ENCODE data around the gene VAMP8.

GRCh38 chr2:85536479-85536878 is 40.9 kb upstream of the VAMP8 start:
- TF ChIP-seq, protein P1, sequence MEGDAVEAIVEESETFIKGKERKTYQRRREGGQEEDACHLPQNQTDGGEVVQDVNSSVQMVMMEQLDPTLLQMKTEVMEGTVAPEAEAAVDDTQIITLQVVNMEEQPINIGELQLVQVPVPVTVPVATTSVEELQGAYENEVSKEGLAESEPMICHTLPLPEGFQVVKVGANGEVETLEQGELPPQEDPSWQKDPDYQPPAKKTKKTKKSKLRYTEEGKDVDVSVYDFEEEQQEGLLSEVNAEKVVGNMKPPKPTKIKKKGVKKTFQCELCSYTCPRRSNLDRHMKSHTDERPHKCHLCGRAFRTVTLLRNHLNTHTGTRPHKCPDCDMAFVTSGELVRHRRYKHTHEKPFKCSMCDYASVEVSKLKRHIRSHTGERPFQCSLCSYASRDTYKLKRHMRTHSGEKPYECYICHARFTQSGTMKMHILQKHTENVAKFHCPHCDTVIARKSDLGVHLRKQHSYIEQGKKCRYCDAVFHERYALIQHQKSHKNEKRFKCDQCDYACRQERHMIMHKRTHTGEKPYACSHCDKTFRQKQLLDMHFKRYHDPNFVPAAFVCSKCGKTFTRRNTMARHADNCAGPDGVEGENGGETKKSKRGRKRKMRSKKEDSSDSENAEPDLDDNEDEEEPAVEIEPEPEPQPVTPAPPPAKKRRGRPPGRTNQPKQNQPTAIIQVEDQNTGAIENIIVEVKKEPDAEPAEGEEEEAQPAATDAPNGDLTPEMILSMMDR (IDR thresholded peaks at IDR 0.05; ENCODE audit: insufficient read depth, low read length, poor library complexity, severe bottlenecking) = no peak
- no peak for TF ChIP-seq EZH2phosphoT487 (conservative IDR thresholded peaks at IDR 0.05; ENCODE audit: low read length)
